Epithelial cell of proximal tubule (primary cell): ENCODE measurements around the gene NACC1. TPM values are rescaled to one million over a fixed set of nuclear protein-coding genes. Genes with fewer than 3 reads are reported as not detected.
A peak's percentile ranks its signal among the peaks of the same experiment; 100 is the strongest.

Experiments
- DNase-seq: peaks from one replicate; pipeline ENCODE4 v3.0.0-alpha.2; 2011; ENCODE audit warnings: low read depth
- H3K4me3 ChIP-seq: 2 replicates; pipeline ENCODE4 v1.5.1; 2011; ENCODE audit warnings: low read depth, mild to moderate bottlenecking, low read length
- CTCF ChIP-seq: conservative IDR thresholded peaks from 2 replicates; pipeline ENCODE4 v1.5.1; 2012; ENCODE audit warnings: low read depth, mild to moderate bottlenecking, low read length
- total RNA-seq: library from RNA; depleted of rRNA; stranded (reverse); fragments of >200 nt; gene quantifications from 2 replicates; pipeline ENCODE4 v1.2.3, GENCODE V29; 2015

The NACC1 gene
- total RNA-seq, 1 donor from 2014 or later, result 72.2 TPM

- no peak for TF ChIP-seq CTCF
- no peak overlapping the region for H3K4me3 ChIP-seq
Measured at GRCh38 chr19:13097033-13097462, 21.0 kb upstream of the NACC1 start.

GRCh38 chr19:13097463-13098258 is 20.4 kb upstream of the NACC1 start:
- DNase-seq, result no peak
- no peak for TF ChIP-seq CTCF
- H3K4me3 ChIP-seq, result no peak overlapping the region

More at GRCh38 chr19:13097033-13097462, 21.0 kb upstream of the NACC1 start:
- no peak for DNase-seq

- no peak overlapping the region for H3K4me3 ChIP-seq
- no peak for DNase-seq
- no peak for TF ChIP-seq CTCF
Measured at GRCh38 chr19:13098277-13099072, 19.6 kb upstream of the NACC1 start.

DNA sequence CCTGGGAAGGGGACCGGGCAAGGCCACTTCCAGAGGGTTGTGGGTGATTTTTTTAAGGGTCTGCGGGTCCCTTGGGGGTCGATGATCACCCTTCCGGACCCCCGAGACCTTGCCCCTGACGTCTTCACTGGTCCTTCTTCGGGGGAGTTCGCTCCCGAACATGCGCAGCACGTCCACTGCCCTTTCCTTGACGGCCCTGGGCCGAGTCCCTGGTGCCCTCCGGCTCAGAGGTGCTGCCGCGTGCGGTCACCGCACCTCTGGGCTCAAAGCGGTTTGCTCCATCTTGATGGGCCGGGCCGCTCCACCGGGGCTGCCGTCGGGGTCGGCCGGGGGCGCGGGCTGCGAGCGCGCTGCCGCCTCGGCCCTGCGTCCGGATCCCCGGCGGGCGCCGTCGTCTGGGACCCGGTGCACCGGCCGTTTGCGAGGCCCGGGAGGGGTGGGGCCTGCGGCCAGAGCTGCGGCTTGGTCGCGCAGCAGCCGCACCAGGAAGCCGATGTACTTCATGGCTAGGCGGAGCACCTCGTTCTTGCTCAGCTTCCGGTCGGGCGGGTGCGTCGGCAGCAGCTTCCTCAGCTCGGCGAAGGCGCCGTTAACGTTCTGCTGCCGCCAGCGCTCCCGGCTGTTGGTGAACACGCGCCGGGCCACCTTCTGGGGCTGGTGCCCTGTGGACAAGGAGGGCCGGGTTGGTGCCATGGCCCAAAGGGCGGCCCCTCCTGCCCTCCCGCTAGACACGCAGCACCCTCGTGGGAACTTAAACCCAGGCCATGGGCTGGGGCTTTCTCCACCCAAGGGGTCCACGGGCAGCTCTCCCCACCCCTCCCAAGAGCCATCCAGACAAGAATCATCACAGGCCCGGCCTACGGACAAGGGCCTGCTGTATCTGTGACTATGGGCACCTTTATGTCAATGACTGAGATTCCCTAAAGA is 18.7 kb upstream of the NACC1 start:
- DNase-seq, result no peak
- no peak overlapping the region for H3K4me3 ChIP-seq

DNA sequence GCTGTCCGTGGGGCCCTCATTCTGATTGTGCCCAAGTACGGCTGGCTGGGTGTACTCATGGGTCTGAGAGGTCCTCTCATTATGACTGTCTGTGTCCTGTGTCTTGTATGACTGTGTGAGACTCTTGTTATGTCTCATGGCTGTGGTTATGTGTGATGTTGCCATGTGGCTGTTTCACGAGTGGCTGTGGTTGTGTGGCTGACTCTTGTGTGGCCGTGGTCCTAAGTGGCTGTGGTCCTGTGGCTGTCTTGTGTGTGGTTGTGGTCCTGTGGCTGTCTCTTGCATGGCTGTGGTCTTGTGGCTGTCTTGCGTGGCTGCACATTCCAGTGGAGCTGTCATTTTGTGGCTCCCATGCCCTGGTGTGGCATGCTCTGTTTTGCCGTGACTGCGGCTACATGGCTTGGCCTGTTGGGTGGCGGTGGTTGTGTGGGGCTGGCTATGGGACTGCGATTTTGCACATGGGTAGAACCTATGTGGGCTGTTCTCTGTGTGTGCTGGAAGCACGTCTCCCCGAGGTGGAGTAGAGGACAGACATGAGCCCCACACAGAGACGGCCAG is 18.0 kb upstream of the NACC1 start:
- no peak for DNase-seq
- TF ChIP-seq CTCF, result no peak
- no peak overlapping the region for H3K4me3 ChIP-seq

More for the DNA sequence above, 18.7 kb upstream of the NACC1 start:
- TF ChIP-seq CTCF, result no peak

DNA sequence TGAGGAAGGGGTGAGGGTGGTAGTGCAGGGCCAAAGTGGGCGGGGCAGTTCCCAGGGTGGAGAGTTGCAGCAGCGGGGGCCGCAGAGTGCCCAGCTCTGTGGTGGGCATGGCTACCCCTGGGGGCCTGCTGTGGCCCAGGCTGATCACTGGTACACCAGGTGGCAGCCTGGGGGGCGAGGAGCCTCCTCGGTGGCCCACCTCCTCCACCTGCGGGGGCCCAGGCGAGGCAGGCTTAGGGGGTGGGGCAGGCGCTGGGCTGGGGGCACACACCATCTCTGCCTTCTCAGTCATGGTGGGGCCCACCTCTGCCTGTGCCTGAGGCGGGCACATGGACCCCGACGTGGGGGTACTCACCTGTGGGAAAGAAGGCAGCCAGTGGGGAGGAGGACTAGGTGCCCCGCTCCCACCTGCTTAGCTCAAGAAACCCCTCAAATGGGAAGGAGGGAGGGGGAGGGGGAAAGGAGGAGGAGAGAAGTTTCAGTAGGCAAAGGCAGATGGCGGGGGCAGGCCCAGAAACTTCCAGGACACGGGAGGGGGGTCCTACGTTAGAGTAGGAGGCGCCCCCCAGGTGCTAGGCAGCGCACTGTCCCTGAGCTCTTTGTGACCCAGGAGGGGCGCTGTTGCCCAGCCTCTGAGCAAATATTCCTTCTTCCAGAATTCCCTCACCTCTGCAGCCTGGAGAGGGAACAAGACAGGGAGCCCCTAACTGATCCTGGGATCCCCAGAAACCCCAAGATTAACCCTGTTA is 17.0 kb upstream of the NACC1 start:
- DNase-seq, result no peak
- no peak overlapping the region for H3K4me3 ChIP-seq
- peak; percentile 62 for TF ChIP-seq CTCF
